HTERT RPE-1 (cell line): ENCODE data around the gene CTNNA2.

Experiments
- in situ Hi-C: fragments of 300-500 bp; cut with MboI; formaldehyde crosslinking; loops from 4 replicates; pipeline ENCODE4 v1.14.3; 2020; ENCODE audit warnings: low sequenced_read_pairs

Gene CTNNA2

GRCh38 chr2:79972661-79973060 lies 459.8 kb downstream of the CTNNA2 start:
- in situ Hi-C loops, result no loop called here

DNA sequence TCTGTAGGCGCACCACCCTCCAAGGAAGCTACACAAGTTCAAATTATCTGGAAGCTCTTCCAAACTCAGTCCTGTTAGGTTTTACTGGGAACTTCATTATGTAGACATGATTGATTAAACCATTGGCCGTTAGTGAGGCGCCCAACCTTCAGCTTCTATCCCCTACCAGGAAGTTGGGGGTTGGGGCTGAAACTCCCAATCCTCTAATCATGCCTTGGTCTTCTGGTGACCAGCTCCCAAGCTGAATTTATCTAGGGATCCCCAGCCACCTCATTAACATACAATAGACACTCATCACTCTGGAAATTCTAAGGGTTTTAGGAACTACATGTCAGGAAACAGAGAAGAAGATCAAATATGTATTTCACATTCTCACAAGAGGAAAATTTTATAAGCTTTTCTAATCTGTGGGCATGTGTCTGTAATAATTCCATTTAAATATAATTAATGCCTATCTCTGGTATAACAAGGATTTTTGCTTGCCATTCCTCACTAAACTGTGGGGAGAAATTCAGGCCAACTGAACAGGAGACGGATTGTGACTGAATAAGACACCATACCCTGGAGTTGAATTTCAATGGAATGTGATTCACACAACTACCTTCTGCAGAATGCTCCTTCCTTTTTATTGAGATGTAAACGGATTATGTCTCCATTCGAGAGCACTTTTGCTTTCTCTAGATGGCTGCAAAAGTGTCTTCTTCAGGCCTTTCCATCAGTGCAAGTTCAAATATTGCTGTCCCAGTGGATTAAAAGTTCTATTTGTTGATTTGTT lies 463.1 kb downstream of the CTNNA2 start:
- in situ Hi-C loops, result no loop called here

DNA sequence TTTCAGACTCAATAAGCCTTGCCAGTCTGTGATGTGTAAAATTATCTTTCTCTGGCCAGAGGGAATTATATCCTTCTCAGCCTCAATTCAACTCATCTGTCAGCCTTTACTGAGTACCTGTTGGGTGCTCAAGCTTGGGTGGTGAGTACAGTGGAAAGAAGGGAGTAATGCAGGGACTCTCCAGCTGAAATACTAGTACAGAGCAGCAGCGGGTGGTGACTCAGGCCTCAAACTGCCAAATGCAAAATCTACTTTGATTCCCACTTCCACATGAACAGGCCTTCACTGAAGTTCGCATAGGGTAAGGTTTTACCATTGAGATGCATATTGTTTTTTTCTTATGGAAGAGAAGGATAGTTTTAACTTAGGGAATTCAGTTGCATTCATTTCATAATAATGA lies 464.9 kb downstream of the CTNNA2 start:
- in situ Hi-C loops, result no loop called here

DNA sequence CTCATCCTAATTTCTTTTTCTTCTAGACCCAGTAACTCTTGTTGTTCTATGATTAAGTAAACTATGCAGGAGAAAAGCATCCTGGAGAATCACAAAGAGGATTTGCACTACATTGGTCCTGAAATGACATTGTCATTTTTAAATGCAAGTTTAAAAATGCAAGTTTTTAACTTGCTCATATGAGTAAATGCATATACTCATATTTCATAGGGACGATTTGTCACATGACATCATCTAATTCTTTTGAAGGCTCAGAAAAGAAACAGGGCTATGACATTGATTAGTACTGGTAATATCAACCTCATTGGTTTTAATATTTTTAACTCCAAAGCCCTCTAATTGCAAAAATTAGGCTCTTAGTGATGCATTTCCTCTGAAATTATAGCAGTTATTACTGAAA lies 467.3 kb downstream of the CTNNA2 start:
- in situ Hi-C loops, result no loop called here

DNA sequence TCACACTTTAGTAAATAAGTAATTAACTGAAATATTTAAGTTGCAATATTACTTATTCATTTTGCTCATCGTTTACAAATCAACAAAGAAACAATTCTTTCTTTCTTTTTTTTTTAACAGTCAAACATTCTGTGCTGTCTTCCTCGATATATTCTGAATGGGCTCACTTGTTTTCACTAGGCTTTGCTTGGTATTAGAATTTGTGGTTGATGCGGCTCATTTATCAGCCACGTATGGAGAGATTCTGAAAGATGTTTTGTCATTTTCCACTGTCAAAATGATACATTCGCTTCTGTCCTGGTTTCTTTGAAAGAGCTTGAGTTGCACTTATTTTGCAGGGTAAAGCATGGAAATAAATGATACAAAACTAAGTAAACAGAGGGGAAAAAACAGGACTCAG lies 468.0 kb downstream of the CTNNA2 start:
- in situ Hi-C loops, result no loop called here

DNA sequence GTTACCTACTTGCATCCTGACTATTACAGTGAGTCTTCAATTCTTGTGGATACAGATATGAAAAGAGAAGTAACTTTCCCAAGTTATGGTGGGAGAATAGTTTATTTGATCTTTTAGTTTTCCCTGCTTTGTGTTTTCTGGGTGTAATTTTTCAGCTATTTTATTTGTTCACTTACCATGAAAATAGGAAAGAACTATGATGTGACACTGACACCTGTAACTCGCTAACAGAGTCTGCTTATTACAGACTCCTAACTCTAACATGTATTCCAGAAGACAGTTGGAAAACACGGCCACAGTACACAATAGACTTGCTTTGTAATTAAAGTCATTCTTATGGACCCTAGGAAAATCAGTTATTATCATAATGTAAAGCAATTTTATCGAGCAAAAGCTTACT lies 468.5 kb downstream of the CTNNA2 start:
- in situ Hi-C loops, result no loop called here

DNA sequence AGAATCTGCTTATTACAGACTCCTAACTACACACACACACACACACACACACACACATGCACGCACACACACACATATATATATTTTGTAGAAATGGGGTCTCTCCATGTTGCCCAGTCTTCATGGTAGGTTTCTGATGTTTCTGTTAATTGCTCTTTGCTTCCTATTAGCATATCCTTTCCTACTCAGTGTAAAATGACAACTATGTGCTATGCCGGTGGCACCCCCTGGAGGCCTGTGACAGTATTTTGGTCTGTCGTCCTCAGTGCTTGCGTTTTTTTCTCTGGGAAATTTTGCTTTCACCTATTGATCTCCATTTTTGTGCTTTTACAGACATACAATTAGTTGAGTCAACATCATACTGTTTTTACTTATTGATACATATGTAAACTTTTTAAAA lies 469.6 kb downstream of the CTNNA2 start:
- in situ Hi-C loops, result no loop called here

DNA sequence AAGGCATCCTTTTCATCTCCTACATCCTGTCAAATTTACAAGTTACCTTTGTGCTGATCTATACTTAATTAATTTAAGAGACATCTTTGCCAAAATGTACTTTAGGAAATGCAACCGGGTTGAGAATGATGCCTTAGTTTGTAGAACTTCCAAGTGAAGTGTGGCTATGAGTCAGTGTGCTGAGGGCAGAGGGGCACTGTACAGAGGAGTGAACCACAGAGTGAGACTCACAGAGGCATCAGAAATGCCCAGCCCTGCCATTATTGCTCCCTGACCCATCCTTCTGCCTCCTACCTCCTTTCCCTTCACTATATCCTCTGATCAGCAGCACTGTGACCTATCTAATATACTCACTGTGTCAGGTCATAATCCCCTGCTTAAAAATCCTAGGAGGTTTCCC lies 471.6 kb downstream of the CTNNA2 start:
- in situ Hi-C loops, result no loop called here

DNA sequence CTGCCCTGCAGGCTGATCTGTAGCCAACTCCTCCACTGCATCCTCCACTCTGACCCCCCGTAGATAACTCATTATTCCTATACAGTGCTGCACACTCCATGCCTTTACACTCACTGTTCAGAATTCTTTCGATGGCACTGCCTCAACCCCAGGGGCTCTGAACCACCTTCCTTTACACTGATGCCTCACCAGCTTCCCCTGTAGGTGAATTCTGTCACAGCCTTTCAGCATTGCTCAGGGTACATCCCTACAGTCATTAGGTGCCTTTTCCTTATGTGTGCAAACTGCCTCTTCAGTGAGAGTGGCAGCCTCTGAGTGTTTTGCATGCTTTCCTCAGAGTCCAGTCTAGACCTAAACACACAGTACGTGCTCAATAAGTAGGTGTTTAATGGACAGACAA lies 472.3 kb downstream of the CTNNA2 start:
- in situ Hi-C loops, result no loop called here

- in situ Hi-C loops, result no loop called here
Measured at GRCh38 chr2:79985571-79985970, 472.7 kb downstream of the CTNNA2 start.

GRCh38 chr2:79993144-79993543 lies 480.3 kb downstream of the CTNNA2 start:
- in situ Hi-C loops, result no loop called here

- in situ Hi-C loops, result no loop called here
Measured at GRCh38 chr2:79994161-79994560, 481.3 kb downstream of the CTNNA2 start.

- in situ Hi-C loops, result no loop called here
Measured at GRCh38 chr2:79994965-79995364, 482.1 kb downstream of the CTNNA2 start.

DNA sequence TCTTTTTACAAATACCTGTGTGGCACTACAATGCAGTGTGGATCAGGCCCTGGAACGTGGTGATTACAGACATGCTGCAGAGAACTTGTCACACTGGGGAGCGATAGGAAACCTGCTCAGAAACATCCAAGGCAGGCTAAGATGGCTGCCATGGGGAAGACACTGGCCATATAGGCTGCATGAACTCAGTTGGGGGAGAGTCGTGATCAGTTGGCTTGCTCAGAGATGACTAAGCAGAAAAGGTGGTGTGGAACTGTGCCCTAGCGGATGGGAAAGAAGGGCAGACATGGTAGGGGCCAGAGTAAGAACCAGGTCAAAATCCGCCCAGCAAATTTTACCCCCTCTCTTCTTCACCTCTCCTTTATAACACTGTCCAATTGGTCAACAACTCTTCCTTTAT lies 483.9 kb downstream of the CTNNA2 start:
- in situ Hi-C loops, result no loop called here

DNA sequence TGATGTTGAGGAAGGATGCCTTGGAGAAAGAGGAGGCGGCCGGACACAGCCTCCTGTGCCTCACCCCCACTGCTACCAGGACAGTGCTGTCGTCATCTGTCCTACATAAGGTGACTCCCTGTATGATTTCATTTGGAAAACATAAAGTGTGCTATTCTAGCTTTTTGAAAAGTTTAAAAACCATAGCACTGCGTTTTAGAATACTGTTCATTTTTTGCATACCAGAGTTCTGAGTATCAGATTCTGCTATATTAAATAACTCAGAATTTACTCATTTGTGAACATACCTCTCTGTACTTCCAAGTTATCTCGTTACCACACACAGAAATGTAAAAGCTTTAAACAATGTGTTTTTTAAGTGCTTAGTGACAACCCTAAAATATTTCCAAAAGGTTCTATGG lies 488.9 kb downstream of the CTNNA2 start:
- in situ Hi-C loops, result no loop called here

GRCh38 chr2:80002112-80002511 lies 489.3 kb downstream of the CTNNA2 start:
- in situ Hi-C loops, result no loop called here

DNA sequence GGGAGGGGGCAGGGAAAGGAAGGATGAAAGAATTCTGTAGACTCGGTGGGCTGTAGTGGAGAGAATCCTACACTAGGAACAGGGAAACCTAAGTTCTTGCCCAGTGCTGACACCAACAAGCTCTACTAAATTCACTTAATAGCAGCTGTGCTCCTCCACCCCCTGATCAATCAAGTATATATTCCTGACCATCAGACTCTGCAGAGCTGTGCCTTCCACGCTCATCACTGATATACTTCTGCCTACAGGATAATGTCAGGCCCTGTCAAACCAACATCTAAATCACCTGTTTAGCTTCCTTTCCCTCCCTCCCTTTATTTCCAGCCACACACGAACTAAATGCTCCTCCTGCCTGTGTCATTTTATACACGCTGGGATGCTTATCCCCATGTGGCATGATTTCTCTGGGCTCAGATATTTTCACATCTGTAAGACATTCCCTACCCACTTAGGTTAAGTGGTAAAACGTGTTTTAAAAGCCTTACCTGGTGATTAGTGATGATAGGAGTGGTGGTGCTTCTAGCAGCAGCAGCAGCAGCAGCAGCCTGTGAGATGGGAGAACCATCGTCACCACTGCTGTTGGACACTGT lies 489.8 kb downstream of the CTNNA2 start:
- in situ Hi-C loops, result no loop called here

DNA sequence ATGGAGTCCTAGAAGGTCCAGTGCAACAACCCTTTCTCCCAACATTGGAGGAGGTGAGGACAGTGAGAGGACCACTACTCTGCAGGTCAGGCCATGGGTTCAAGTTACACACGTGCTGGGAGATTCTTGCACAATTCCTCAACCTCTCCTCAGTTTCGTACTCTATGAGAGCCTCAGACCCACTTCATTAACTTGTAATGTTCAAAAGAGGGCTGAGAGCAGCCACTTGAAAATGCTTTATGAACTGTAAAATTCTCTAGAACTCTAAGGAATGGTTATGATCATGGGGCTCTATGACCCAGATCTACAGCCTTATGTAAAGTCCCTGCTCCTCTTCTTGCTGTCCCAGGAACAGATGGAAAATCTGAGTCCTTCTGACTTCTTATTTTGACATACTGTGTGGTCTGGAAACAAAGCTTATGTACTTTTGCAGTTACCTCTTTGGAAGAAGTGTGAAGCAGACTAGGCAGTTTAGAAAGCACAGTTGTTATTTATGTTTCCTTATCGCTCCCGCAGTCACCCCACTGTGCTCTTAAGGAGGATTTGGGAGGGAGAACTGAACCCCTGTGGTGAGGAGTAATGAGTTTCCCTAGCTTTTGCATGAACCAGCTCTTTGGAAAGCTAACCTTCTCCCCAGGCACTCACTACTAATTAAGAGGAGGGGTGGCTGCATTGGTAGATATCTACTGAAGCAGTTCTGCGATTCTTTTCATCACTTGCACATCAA lies 495.1 kb downstream of the CTNNA2 start:
- in situ Hi-C loops, result no loop called here

- in situ Hi-C loops, result no loop called here
Measured at GRCh38 chr2:80008596-80008995, 495.7 kb downstream of the CTNNA2 start.

DNA sequence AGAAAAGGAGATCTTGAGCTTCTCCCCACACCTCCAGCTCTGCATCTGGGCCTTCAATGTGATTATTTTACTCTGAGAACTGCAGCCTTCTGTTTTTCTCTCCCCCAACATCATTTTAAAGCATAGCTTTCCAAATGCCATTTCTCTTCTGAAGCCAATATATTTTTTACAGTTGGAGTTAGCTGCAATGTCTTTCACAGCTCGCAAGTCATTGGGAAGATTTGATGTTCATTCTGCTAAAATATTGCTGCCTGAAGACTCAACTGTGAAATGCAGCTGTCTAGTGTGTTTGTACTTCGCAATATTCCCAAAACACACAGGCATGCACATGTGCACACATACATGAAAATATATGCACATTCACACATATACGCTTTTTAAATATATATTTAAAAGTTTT lies 496.4 kb downstream of the CTNNA2 start:
- in situ Hi-C loops, result no loop called here

DNA sequence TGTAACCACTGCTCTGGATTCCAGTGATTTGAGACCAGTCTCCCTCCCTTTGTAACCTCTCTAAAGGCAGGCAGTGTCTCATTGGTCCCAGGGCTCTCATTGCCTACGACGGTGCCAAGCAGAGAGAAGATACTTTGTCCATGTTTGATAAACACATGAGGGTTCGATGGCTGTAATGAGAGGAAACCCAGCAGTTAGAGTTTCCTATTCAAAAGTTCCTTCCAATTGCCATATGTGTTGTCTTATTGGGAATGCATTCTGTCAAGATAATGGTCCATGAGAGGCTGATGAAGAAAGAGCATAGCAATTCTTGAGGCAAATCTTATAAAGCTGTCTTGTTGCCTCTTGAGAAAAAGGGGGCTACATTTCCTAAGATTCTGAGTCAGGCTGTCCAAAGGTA lies 499.2 kb downstream of the CTNNA2 start:
- in situ Hi-C loops, result no loop called here

GRCh38 chr2:80014637-80015036 lies 501.8 kb downstream of the CTNNA2 start:
- in situ Hi-C loops, result no loop called here
